DMS153 treated with DMSO at 0.1 percent for 48 hours (cell line): ENCODE measurements around the gene TOM1L1.
A peak's percentile ranks its signal among the peaks of the same experiment; 100 is the strongest.

Experiments used
- DNase-seq: peaks from one replicate; lab custom pipeline; 2025; ENCODE audit not compliant: unreplicated experiment; lab: John Stamatoyannopoulos, UW

TOM1L1 gene

GRCh38 chr17:54898576-54898975 is 2.1 kb upstream of the TOM1L1 start:
- DNase-seq: no peak

- DNase-seq: no peak
Observed at GRCh38 chr17:54899201-54899600, 1.5 kb upstream of the TOM1L1 start.

- peak; percentile 74 for DNase-seq
Observed at GRCh38 chr17:54899721-54900456, 763 bp upstream of the TOM1L1 start.

GRCh38 chr17:54901230-54901822 is 674 bp downstream of the TOM1L1 start:
- DNase-seq: peak; percentile 69

- no peak for DNase-seq
Observed at GRCh38 chr17:54902017-54902416, 1.4 kb downstream of the TOM1L1 start.

- no peak for DNase-seq
Observed at GRCh38 chr17:54902611-54903010, 2.0 kb downstream of the TOM1L1 start.

GRCh38 chr17:54903375-54903774 is 2.7 kb downstream of the TOM1L1 start:
- no peak for DNase-seq

- no peak for DNase-seq
Observed at GRCh38 chr17:54906683-54907082, 6.0 kb downstream of the TOM1L1 start.

GRCh38 chr17:54907376-54907775 is 6.7 kb downstream of the TOM1L1 start:
- DNase-seq: no peak

- no peak for DNase-seq
Observed at GRCh38 chr17:54909766-54910165, 9.1 kb downstream of the TOM1L1 start.

GRCh38 chr17:54916721-54917120 is 16.1 kb downstream of the TOM1L1 start:
- no peak for DNase-seq

- no peak for DNase-seq
Observed at GRCh38 chr17:54919425-54919824, 18.8 kb downstream of the TOM1L1 start.

- DNase-seq: no peak
Observed at GRCh38 chr17:54920819-54921218, 20.2 kb downstream of the TOM1L1 start.

- no peak for DNase-seq
Observed at GRCh38 chr17:54924405-54924804, 23.8 kb downstream of the TOM1L1 start.

- no peak for DNase-seq
Observed at GRCh38 chr17:54927525-54927924, 26.9 kb downstream of the TOM1L1 start.

- DNase-seq: no peak
Observed at GRCh38 chr17:54932711-54933110, 32.1 kb downstream of the TOM1L1 start.

GRCh38 chr17:54933921-54934320 is 33.3 kb downstream of the TOM1L1 start:
- no peak for DNase-seq

- DNase-seq: no peak
Observed at GRCh38 chr17:54935471-54935870, 34.8 kb downstream of the TOM1L1 start.

GRCh38 chr17:54937018-54937417 is 36.4 kb downstream of the TOM1L1 start:
- no peak for DNase-seq

GRCh38 chr17:54937426-54937825 is 36.8 kb downstream of the TOM1L1 start:
- DNase-seq: no peak

GRCh38 chr17:54941285-54941684 is 40.6 kb downstream of the TOM1L1 start:
- no peak for DNase-seq

- no peak for DNase-seq
Observed at GRCh38 chr17:54944796-54945195, 44.1 kb downstream of the TOM1L1 start.

GRCh38 chr17:54945231-54945630 is 44.6 kb downstream of the TOM1L1 start:
- DNase-seq: no peak
